T-helper 2 cell treated with Interferon-gamma antibody and Interleukin-4, amounts not matched to agents 100 ng/mL and 5 ng/mL, for 36 hours (primary cell): ENCODE measurements around the gene SMIM23. TPM values are rescaled to one million over a fixed set of nuclear protein-coding genes. Genes with fewer than 3 reads are reported as not detected.
"Not testable (repeated sequence)": the region's sequence is repeated elsewhere in the genome, so short reads cannot be mapped to it uniquely, and the experiment has no call there.

ENCODE experiments used
- intact Hi-C: fragments of 100-400 bp; cut with micrococcal nuclease; formaldehyde crosslinking; loops from one replicate; pipeline ENCODE4 v1.15.1; 2023
- total RNA-seq: library from RNA; stranded (reverse); gene quantifications from 2 replicates; pipeline ENCODE4 v1.2.3, GENCODE V29; 2022

The SMIM23 gene
- total RNA-seq, 1 donor from 2014 or later = not detected

DNA sequence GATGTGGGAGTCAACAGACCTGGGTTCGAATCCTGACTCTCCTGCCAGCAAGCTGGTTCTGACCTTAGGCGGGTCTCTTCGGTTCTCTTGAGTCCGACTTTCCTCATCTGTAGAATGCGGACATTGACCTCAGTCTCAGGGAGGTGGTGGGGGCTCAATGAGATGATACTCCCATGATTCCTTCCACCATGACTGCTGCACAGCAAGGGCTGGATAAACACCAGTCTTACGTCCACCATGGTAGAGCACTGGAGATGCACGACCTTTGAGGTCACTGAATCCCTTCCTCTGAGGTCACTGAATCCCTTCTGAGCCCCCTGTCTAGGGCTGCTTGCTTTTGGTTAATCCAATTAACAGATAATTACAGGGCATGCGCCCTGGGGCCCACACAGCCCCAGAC lies 12.5 kb upstream of the SMIM23 start:
- intact Hi-C loops = no loop called here

DNA sequence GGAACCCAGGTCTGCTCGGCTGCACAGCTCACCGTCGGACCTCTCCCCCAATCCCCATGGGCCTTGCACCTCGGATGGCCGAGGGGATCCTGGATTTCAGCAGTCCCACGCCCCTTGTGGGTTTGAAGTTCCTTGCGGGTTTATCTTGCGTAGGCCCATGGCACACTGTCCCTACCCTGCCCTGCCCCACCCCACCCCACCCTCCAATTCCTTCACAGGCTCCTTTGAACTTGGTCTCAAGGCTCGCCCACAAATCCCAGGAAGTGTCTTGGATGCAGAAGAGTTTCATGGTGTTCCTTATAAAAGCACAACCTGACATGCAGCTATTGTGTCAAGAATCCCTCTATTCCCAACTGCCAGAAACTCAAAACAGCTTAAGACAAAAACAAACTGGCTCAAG lies 11.2 kb upstream of the SMIM23 start:
- intact Hi-C loops = no loop called here

DNA sequence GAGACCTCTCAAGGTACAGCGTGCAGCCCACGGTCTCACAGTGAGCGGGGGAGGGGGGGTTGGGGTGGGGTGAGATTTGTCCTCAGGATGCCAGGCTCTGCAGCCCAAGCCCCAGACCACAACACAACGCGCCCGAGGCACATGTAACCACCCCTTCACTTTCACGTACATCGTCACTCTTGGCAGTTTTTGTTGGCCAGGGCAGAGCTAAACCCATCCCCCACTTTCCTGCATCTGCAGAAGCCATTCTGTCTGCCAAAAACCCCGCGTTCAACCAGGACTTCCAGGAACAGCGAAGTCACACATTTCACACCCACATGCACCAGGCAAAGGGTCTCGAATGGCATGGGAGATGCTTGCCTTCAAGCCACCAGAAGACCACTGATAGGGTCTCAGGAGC lies 9.4 kb upstream of the SMIM23 start:
- intact Hi-C loops = no loop called here

DNA sequence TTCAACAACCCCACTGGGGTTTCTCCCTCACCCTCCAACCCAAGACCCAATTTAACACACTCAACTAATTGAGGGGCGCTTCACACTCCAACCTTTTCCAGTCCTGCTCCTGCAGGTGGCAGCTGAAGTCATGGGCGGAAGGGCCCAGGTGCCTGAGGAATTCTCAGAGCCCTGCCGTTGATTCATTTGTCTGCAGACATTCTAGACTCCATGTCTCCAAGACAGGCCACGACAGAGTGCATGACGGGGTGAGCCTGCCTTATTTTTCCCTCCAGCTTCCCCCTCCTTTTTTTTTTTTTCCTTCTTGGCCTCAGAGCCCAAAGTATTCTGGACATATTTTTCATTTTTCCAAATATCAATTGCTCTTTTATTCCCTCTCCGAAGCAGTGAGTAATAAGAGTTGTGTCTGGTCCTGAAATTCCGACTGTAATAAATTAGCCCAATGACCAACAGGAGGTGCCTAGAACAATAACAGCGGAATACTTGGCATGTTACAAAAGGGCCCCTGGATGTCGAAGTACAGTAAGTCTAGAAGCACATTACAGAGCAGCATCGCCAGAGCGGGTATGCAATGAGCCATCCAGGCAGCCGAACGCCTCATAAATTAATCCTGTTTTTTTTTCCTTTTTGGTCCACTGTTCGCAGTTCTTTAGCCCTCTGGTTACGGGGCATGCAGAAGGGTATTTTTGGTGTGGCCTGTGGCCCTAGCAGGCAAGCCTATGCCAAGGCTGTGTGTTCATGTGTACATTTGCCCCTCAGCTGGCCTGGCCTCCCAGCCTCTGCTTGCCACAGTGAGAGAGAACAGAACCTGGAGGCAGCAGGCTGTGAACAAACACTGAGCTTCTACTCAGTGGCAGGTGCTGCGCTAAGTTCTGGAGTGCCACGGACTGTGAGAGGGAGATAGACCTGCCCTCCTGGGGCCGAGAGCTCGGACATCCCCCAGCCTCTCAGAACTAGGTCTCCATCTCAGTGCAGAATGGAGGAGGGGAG lies 8.6 kb upstream of the SMIM23 start:
- intact Hi-C loops = no loop called here

DNA sequence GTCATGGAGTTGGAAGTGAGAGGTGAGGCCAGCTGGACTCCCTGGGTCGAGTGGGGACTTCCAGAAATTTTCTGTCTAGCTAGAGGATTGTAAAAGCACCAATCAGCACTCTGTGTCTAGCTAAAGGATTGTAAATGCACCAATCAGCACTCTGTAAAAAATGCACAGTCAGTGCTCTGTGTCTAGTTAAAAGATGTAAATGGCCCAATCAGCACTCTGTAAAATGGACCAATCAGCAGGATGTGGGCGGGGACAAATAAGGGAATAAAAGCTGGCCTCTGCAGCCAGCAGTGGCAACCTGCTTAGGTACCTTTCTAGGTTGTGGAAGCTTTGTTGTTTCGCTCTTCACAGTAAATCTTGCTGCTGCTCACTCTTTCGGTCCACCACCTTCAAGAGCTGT lies 3.9 kb upstream of the SMIM23 start:
- intact Hi-C loops = not testable (repeated sequence)

DNA sequence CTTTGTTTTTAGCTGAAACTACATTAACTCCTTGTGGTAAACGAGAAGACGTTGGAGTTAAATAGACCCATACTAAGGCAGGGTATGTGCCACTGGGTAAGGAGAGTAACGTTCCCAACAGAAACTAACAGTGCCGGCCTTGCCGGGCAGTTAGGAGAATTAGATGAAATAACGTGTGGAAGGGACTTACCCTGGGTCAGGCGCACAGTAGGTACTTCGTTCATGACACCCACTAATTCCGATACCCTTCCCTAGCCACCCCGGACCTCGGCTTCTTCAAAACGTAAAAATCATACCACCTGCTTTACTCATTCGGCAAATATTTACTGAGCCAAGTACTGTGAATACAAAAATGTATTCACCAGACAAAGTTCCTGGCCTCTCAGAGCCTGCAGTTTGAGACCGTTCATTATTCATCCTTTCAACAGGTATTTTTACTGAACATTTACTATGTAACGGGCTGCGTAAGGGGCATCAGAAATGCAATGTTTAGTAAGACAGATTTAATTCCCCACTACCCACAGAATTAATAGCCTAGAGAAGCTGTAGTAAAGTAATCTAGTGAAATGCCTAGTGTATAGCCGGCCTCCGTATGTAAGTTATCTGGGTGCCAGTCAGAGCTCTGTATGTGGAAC lies 3.2 kb upstream of the SMIM23 start:
- intact Hi-C loops = no loop called here

DNA sequence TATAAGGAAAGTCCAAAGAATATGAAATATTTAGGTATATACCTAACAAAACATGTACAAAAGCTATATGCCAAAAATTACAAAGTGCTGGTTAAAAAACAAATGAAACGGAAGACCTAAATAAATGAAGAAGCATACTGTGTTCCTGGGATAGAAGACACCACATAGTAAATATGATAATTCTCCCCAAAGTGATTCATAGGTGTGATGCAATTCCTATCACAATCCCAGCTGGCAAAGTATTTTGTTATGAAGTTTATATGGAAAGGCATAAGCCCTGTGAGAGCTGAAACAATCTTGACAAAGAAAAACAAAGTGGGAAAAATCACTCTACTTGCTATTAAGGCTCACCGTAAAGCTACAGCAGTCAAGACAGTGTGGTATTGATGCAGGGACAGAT lies 2.6 kb upstream of the SMIM23 start:
- intact Hi-C loops = no loop called here

DNA sequence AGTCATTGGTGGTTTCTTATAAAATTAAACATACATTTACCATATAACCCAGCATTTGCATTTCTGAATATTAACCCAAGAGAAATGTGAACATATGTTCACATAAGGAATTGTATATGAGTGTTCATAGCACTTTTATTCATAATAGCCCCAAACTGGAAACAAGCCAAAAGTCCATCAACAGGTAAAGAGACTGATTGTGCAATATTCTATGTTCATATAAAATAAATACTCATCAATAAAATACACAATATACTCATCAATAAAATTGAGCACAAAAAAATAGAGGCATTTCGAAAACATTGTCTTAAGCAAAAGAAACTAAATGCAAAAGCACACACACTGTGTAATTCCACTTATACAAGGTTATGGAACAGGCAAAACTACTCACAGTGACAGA lies 3.7 kb downstream of the SMIM23 start:
- intact Hi-C loops = no loop called here

DNA sequence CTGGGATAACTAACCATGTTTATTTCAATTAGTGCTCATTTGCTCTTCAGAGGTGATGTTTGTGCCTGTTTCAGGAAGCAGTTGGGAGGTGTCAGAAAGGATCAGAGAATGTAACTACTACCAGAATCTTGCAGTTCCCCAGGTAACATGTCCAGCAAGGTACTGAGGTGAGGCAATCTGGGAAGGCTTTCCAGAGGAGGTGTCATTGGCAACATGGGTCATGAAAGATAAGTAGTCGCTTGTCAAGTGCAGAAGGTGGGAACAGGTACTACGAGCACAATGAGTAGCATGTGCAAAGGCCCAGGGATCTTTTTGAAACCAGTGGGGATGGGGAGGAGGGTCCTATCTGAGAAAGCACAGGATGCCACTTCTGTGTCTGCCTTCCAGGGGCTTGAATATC lies 4.8 kb downstream of the SMIM23 start:
- intact Hi-C loops = no loop called here

DNA sequence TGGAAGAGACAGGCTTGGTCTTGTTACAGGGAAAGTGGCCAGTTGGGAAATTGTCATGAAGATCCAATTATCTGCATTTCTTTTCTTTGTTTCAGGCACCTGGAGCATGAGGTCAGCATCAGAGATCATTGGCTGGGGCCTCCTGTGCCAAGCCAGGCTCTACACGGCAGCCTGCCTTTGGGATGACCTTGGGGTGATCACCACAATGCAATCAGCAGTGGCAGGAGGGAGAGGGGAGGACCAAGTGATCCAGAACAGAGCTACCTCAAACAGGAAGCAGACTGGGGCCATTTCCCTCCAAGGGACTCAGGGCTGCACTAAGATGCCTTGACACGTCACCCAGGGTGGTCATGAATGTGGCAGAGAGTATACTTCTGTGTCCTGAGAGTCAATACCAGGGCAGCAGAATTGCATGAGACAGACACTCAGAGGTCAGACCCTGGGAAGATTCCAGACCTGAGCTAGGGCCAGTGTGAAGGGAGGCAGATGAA lies 8.9 kb downstream of the SMIM23 start:
- intact Hi-C loops = no loop called here

DNA sequence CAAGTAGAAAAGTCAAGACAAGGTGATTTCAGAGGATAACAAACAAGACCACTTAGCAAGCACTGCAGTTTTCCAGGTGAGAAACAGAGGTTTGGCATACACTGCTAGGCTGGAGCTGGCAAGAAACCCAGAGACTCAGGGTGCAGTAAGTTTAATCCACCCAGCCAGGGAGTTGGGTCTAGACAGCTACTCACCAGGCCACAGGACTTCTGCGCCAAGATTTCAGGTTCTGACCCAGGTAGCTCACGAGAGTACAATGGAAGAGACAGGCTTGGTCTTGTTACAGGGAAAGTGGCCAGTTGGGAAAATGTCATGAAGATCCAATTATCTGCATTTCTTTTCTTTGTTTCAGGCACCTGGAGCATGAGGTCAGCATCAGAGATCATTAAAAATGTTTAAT lies 9.8 kb downstream of the SMIM23 start:
- intact Hi-C loops = no loop called here

DNA sequence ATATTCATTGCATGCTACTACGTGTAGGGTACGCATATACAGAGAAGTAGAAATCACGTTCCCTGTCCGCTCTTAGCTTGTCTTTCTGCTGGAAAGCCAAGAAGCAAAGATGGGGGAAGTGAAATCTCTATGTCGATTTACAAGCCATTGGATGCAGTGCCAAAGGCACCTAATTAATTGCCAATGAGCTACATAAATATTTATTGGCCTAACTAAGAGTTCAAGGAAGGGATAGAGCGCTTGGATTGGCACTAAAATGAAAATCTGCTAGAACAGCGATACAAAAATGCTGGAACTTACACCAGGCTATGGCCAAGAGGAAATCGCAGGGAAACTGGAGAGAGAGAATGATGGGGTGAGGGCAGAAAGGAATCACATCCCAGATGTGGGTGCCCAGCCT lies 10.8 kb downstream of the SMIM23 start:
- intact Hi-C loops = no loop called here

DNA sequence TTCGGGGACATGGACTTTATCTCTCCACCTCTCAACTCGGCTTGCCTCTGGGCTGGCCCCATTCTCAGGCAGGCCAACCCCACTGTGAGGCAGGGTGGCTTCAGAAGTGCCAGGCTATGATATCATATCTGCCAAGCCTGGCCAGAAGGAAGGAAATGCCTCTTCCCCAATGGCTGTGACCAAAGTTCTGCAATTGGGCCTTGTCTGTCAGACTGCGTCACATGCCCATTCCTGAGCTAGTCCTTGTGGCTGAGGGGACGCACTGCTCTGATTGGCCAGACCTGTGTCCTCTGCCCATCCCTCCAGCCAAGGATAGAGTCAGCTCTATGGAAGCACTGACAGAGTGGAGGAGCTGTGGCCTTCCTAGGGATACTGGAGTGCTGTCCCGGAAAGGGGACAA lies 11.9 kb downstream of the SMIM23 start:
- intact Hi-C loops = no loop called here

DNA sequence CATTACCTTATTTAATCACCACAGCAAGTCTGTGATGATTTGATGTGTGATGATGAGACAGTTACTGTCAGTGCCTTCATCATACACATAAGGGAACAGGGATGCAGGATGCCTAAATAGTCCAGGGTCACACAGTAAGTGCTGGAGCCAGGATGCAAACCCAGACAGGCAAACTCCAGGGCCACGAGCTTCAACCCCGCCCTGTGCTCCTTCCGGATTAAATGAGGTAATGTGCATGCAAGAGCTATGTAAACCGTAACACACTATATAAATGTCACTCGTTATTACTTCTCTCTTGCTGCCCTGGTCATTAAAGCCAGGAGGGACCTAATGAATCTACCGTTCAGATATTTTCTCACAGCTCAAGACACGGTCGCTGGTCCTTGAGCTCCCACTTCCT lies 12.8 kb downstream of the SMIM23 start:
- intact Hi-C loops = no loop called here

DNA sequence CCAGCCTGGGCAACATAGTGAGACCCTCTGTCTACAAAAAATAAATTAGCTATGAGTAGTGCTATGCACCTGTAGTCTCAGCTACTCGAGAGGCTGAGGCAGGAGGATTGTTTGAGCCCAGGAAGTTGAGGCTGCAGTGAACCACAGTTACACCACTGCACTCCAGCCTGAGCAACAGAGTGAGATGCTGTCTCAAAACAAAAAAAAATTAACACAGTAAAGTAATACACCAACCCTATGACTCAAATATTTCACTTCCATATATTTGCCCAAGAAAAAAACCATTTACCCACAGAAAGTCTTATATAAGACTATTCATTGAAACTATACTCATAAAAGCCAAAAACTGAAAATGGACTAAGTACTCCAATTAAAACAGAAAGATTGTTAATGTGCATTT lies 16.2 kb downstream of the SMIM23 start:
- intact Hi-C loops = no loop called here

DNA sequence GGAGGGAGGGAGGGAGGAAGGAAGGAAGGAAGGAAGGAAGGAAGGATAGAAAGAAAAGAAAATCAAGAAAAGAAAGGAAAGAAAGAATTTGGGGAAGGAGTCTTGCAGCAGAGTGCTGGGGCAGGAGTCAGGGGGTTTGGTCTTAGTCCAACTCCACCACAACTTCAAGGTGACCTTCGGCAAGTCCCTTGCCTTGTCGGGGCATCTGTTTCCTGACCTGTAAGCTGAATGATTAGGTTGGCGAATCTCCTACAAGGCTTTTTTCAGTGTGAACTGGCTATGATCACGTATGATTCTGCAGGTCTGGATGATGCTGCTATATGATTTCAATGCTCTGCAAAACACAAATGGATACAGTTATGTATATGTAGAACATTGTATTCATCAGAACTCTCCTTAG lies 20.1 kb downstream of the SMIM23 start:
- intact Hi-C loops = no loop called here

DNA sequence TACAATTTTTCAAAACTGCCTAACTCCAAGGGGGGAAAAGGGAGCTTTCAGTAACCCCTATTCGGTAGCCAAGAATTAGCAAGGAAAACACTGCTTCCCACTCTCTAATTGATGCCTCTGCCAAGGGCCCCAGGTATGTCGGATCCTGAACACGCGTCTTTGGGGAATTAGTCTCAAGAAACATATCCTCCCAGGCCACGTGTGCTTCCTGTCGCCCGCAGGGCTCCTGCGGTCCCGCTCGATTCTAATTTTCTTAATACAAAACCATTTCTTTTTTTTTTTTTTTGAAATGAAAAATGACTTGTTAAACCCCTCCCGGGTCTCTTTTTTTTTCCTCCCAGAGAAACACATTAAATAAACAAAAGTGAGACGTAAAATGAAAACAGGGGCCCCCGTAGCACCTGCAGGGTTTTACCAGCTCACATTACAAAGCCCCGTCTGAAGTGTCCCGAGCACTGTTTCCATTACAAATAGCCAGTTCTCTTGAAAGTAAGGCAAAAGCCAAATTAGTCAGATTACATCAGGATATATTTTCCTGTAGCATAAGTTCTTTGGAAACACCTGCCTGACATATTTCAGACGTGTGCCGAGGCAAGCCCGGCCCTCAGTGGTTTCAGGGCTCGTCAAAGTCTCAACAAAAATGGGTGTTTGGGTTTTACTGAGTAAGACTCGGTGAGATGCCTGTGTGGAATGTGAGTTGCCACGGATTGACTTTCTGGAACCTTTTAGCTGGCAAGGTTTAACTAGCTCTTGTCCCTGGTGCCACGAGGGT lies 21.5 kb downstream of the SMIM23 start:
- intact Hi-C loops = no loop called here

DNA sequence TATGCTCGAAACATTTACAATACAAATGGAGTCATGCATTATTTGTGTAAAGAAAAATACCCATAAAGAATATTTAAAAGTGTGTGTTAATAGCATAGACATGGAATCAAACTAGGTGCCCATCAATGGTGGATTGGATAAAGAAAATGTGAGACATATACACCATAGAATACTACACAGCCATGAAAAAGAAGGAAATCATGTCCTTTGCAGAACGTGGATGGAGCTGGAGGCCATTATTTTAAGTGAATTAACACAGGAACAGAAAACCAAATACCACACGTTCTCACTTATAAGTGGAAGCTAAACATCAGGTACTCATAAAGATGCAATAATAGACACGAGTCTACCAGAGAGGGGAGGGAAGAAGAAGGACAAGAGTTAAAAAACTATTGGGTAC lies 22.8 kb downstream of the SMIM23 start:
- intact Hi-C loops = no loop called here

DNA sequence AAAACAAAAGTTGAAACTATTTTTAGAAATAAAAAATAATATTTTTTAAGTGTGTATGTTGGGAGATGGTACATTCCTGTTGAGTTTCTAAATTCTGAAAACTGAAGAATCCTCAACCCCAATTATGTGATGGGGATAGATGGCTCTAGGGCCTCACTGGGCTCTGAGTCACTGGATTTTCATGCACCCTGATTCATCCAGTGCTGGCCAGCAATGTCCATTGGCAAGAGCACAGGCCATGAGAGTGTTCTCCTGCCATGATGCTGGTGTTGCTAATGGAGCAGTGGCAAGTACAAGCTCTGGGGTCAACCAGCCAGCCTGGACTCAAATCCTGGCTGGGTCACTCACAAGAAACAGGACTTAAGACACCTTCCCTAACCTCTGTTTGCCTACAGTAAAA lies 23.3 kb downstream of the SMIM23 start:
- intact Hi-C loops = no loop called here

DNA sequence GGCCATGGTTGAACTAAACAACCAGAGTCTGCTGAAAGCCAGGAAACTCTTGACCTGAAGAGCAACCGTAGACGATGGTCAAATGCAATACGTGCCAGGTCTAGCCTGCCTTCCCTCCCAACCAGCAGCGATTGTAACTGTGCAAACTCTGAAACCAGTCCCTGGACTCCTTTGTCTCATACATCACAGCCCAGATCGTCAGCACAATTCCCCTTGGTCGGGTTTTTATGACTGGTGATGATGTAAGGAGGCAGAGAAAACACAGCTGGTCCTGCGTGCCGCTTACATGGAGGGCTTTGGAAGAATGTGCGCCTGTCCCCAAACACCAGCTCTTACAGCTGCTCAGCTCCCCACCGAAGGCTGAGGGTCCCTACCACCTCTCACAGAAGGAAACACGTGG lies 24.6 kb downstream of the SMIM23 start:
- intact Hi-C loops = no loop called here

DNA sequence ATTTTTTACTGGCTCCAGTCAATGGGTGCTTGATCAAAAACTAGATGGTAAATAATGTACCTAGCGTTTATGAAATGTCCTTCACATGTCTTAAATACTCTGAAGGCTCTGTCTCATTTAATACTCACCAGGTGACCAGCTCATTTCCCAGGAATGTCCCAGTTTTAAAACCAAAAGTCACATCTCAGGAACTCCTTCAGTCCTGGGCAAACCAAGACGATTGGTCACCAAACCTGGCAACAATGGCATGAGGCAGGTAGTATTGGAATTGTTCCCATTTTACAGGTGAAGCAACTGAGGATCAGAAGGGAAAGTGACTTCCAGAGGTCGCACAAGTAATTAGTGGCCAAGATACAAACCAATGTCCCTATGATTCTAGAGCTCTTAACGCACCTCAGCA lies 27.7 kb downstream of the SMIM23 start:
- intact Hi-C loops = no loop called here
